Measurements from ENCODE around the gene TACC2. TPM values are rescaled to one million over a fixed set of nuclear protein-coding genes. Genes with fewer than 3 reads are reported as not detected.
A peak's percentile ranks its signal among the peaks of the same experiment; 100 is the strongest.

The TACC2 gene
- total and polyA plus RNA-seq, 12 donors, result 68.1 to 451 (median 364) TPM

DNA sequence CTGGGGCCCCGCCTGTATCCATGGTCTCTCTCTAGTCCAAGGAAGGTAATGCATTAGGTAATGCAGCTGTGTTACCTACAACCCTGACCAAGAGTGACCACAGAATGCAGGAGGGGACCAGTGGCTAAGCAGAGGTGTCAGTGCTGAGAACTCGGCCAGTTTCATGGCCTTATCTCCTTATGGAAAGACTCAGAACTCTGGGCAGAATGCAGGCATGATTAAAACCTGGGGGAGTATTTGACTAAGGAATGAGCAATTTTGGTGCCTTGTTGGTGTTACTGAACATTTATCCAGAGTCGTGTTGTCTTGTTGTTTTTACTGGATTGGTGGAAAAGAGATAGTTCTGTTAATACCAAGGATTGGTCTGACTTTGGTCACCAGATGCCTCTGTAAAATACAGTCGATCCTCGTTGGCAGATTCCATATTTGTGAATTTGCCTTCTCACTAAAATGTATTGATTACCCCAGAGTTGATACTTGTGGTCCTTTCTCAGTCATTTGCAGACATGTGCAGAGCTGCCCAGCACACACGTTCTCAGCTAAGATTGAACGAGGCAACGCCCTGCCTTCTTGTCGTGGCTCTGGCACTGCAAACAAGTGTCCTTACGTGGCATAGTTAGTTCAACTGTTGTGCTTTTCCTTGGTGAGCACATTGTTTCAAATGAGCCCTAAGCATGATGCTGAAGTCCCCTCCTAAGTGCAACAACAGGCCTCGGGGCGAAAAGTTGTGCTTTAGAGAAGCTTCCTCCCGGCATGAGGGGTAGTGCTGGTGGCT, 146.5 kb downstream of the TACC2 start:
- no peak for DNase-seq
- no peak for ATAC-seq
- TF ChIP-seq, protein P1, sequence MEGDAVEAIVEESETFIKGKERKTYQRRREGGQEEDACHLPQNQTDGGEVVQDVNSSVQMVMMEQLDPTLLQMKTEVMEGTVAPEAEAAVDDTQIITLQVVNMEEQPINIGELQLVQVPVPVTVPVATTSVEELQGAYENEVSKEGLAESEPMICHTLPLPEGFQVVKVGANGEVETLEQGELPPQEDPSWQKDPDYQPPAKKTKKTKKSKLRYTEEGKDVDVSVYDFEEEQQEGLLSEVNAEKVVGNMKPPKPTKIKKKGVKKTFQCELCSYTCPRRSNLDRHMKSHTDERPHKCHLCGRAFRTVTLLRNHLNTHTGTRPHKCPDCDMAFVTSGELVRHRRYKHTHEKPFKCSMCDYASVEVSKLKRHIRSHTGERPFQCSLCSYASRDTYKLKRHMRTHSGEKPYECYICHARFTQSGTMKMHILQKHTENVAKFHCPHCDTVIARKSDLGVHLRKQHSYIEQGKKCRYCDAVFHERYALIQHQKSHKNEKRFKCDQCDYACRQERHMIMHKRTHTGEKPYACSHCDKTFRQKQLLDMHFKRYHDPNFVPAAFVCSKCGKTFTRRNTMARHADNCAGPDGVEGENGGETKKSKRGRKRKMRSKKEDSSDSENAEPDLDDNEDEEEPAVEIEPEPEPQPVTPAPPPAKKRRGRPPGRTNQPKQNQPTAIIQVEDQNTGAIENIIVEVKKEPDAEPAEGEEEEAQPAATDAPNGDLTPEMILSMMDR (IDR thresholded peaks at IDR 0.05), result no peak
- Histone ChIP-seq H3K27me3 (no peaks in the 10 kb centered on the region), H3K36me3 (peaks cover 0 to 62% (median 11%) of the 10 kb centered on the region in 9 donors), H3K27ac (peak overlapping the region in 6 of 10 donors; percentile 5 to 57 (median 42)), H3K9me3 (no peaks in the 10 kb centered on the region), H3K4me1 (peaks cover 16 to 92% (median 64%) of the 10 kb centered on the region in 9 donors), H3K4me3 (no peak overlapping the region)
- WGBS, 2 donors, result 57 to 76% methylated on average over 13 of the region's 13 CpGs
- intact Hi-C loops (cut with DNase I), result no loop called here

DNA sequence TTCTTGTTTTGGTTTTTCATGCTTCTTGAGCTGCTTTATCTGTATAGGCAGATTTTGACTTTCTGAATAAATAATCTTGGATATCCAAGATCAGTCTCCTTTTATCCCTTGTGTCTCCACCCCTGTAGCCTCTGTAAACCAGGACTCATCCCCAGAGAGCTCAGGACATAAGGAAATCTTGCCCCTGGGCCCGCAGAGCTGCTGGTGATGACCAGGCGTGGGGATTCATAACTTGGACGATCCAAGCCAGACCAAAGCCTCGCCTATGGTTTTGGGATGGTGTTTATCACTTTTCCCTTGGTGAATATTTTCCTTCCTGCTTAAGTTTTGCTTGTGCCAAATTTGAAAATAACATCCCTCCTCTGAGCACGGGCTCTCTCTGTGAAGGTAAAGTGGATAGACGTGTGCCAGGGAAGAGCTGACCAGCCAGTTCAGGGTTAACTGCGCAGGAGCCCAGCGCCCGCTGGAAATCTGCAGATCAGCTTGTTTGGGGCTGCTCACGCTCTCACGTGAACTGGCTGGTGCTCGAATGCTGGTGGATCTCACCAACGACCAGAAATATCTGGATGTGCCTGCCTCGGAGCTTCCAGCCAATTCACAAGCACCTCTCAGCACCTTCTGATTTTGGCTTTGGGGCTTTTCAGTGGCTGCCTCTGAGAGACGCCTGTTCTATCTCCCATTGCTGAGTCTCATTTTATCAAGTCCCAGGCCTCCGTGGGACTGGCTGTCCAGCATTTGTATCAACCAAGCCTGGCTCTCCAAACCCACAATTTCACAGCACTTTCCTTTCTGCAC, 150.1 kb downstream of the TACC2 start:
- Histone ChIP-seq H3K36me3 (peaks cover 0 to 51% (median 12%) of the 10 kb centered on the region in 9 donors), H3K9me3 (no peaks in the 10 kb centered on the region), H3K27ac (peak overlapping the region; percentile 41 to 94 (median 88)), H3K4me1 (peaks cover 34 to 92% (median 67%) of the 10 kb centered on the region in 9 donors), H3K27me3 (no peaks in the 10 kb centered on the region), H3K4me3 (no peak overlapping the region)
- 21 to 34% methylated on average over 16 of the region's 16 CpGs for WGBS, 2 donors
- TF ChIP-seq, protein P1 (IDR thresholded peaks at IDR 0.05), result no peak
- DNase-seq (peak; percentile 51 to 81), ATAC-seq (peak; percentile 36 to 76 (median 56))
- intact Hi-C loops (cut with DNase I), result no loop called here

DNA sequence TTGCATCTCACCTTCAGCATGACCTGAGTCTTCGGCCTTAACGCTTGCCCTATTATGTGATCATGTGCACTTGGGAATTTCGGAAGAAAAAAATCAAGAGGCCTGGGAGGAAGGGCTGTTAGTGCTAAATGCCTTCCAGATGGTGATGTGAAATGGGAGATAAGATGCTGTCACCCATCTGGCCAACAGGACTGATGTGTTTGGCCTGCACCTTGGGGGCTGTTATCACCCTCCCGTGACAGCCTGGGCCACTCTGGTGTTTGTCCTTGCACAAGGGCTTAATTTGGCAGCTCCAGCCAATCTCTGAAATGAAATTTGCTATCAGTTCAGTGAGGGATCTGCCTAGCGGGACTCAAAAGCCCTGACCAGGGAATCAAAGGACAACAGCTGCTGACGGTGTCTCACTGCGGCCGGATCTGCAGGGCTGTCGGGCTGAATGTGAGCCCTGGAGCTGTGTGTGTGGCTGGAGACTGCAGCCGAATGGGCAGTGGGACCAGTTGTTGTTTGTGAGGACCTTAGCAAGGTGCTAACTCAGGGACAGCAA, 150.7 kb downstream of the TACC2 start:
- Histone ChIP-seq H3K4me3 (no peak overlapping the region), H3K27me3 (no peaks in the 10 kb centered on the region), H3K4me1 (peaks cover 34 to 90% (median 66%) of the 10 kb centered on the region in 9 donors), H3K36me3 (peaks cover 0 to 51% (median 8%) of the 10 kb centered on the region in 9 donors), H3K27ac (peak overlapping the region; percentile 41 to 94 (median 88)), H3K9me3 (peaks cover 0 to under 1% (median 0%) of the 10 kb centered on the region in 11 donors)
- intact Hi-C loops (cut with DNase I), result loop anchor here in 7 of 10 donors (2.0 to 10.0 kb wide), 8 partner anchors 27 to 135 kb away; partner anchors contain the start of gene BTBD16 (in 1 of the 7)
- DNase-seq (peak; percentile 64 to 65), ATAC-seq (peak; percentile 25 to 77 (median 50))
- TF ChIP-seq, protein P1 (IDR thresholded peaks at IDR 0.05), result no peak
- WGBS, 2 donors, result 34 to 44% methylated on average over 10 of the region's 10 CpGs

DNA sequence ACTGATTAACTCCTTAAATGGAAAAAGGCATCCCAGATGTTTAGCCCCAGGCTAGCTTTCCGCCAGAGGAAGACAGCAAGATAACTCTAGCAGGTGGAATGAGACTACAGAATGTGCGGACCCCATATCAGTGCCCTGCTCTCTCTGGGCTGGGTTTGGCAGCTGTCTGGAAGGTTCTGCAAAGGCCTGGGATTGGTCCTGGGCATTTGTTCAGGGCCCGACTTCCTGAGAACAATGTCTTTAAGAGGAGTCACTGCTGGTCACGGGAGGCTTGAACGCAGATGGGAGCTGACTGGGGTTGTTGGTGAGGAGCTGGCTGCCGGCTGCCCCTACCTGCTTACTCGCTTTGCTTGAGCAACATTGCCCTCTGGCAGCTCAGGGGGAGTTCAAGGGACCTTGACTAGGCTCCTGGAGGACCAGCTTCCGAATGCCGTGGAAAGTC, 151.5 kb downstream of the TACC2 start:
- H3K27me3 ChIP-seq, result no peaks in the 10 kb centered on the region
- intact Hi-C loops (cut with DNase I), result loop anchor here in 7 of 10 donors (2.0 to 10.0 kb wide), 8 partner anchors 28 to 134 kb away; partner anchors contain the start of gene BTBD16 (in 1 of the 7)
- TF ChIP-seq, protein P1 (IDR thresholded peaks at IDR 0.05), result peak in 1 of 9 donors; percentile 9
- H3K27ac ChIP-seq, result peak overlapping the region; percentile 41 to 94 (median 88)
- ATAC-seq (peak in 6 of 8 donors; percentile 10 to 31 (median 22)), DNase-seq (peak; percentile 32 to 53)
- H3K9me3 ChIP-seq, result peaks cover 0 to 8% (median 0%) of the 10 kb centered on the region in 11 donors
- H3K4me3 ChIP-seq, result no peak overlapping the region
- peaks cover 0 to 51% (median 9%) of the 10 kb centered on the region in 9 donors for H3K36me3 ChIP-seq
- WGBS, 2 donors, result 40% methylated on average over 9 of the region's 9 CpGs
- H3K4me1 ChIP-seq, result peaks cover 34 to 82% (median 60%) of the 10 kb centered on the region in 9 donors
